GM23338 (cell line): ENCODE data around the gene SLC66A1. TPM values are rescaled to one million over a fixed set of nuclear protein-coding genes. Genes with fewer than 3 reads are reported as not detected.
A peak's percentile ranks its signal among the peaks of the same experiment; 100 is the strongest.

Source experiments
- ATAC-seq: fragments of 200-7000 bp; cut with Tn5 transposase; 3 replicates; pipeline ENCODE4 v1.9.1; 2020
- DNase-seq: peaks from one replicate; pipeline ENCODE4 v3.0.0-alpha.2; 2015; ENCODE audit warnings: low spot score
- H2AFZ ChIP-seq: fragments of 200-600 bp; sonication (generic); 2 replicates; pipeline ENCODE4 v1.8.0; 2016; ENCODE audit warnings: antibody characterized with exemption, mild to moderate bottlenecking, moderate library complexity
- H3F3A ChIP-seq: fragments of 200-600 bp; sonication (generic); replicated peaks from 2 replicates; pipeline ENCODE4 v1.8.0; 2017; ENCODE audit warnings: antibody characterized with exemption, mixed run types, low read depth
- H3K27ac ChIP-seq: fragments of 200-600 bp; sonication (generic); 2 replicates; pipeline ENCODE4 v1.6.1; 2016; ENCODE audit warnings: low read depth
- H3K27me3 ChIP-seq: fragments of 200-600 bp; sonication (generic); 2 replicates; pipeline ENCODE4 v1.8.0; 2016; ENCODE audit warnings: mild to moderate bottlenecking, mixed run types, moderate library complexity; ENCODE audit not compliant: insufficient read depth
- H3K36me3 ChIP-seq: fragments of 200-600 bp; sonication (generic); 2 replicates; pipeline ENCODE4 v1.8.0; 2016; ENCODE audit warnings: mild to moderate bottlenecking; ENCODE audit not compliant: insufficient read depth
- H3K4me1 ChIP-seq: fragments of 200-600 bp; sonication (generic); 2 replicates; pipeline ENCODE4 v1.8.0; 2016; ENCODE audit warnings: mild to moderate bottlenecking, moderate library complexity; ENCODE audit not compliant: insufficient read depth
- H3K4me2 ChIP-seq: fragments of 200-600 bp; sonication (generic); 2 replicates; pipeline ENCODE4 v1.7.1; 2017; ENCODE audit warnings: mixed run types
- H3K4me3 ChIP-seq: fragments of 200-600 bp; sonication (generic); 2 replicates; pipeline ENCODE4 v1.6.1; 2016; ENCODE audit warnings: mixed run types
- H3K79me2 ChIP-seq: fragments of 200-600 bp; sonication (generic); replicated peaks from 2 replicates; pipeline ENCODE4 v1.8.0; 2017; ENCODE audit warnings: mild to moderate bottlenecking; ENCODE audit not compliant: insufficient read depth
- H3K9me2 ChIP-seq: fragments of 200-600 bp; sonication (generic); 2 replicates; pipeline ENCODE4 v1.8.0; 2017; ENCODE audit not compliant: insufficient read depth
- H4K20me1 ChIP-seq: fragments of 200-600 bp; sonication (generic); replicated peaks from 2 replicates; pipeline ENCODE4 v1.8.0; 2017; ENCODE audit warnings: mild to moderate bottlenecking; ENCODE audit not compliant: insufficient read depth
- H3K27ac Mint-ChIP-seq: 2 replicates; pipeline ENCODE4 v1.8.0; 2020; ENCODE audit warnings: inconsistent platforms, mild to moderate bottlenecking, moderate library complexity, mixed read lengths
- H3K27me3 Mint-ChIP-seq: 3 replicates; pipeline ENCODE4 v1.8.0; 2022; ENCODE audit warnings: low read depth, mild to moderate bottlenecking, moderate library complexity, mixed read lengths, inconsistent platforms; ENCODE audit not compliant: insufficient read depth, poor library complexity
- H3K36me3 Mint-ChIP-seq: 3 replicates; pipeline ENCODE4 v1.8.0; 2021; ENCODE audit warnings: low read depth, mild to moderate bottlenecking, inconsistent platforms, moderate library complexity, mixed read lengths
- H3K4me1 Mint-ChIP-seq: 3 replicates; pipeline ENCODE4 v1.8.0; 2020; ENCODE audit warnings: mild to moderate bottlenecking, inconsistent platforms, mixed read lengths
- H3K4me3 Mint-ChIP-seq: 3 replicates; pipeline ENCODE4 v1.8.0; 2021; ENCODE audit warnings: moderate library complexity, mild to moderate bottlenecking, inconsistent platforms, mixed read lengths
- H3K9me3 Mint-ChIP-seq: 3 replicates; pipeline ENCODE4 v1.8.0; 2020; ENCODE audit warnings: moderate library complexity, mild to moderate bottlenecking, inconsistent platforms, mixed read lengths
- JUNB ChIP-seq: IDR thresholded peaks from one replicate; pipeline ENCODE4 v1.6.1; 2016; ENCODE audit warnings: antibody characterized with exemption; ENCODE audit not compliant: unreplicated experiment
- NANOG ChIP-seq: IDR thresholded peaks from 2 replicates; pipeline ENCODE4 v1.6.1; 2016; ENCODE audit warnings: antibody characterized with exemption, borderline replicate concordance
- ZNF114 ChIP-seq: fragments of 250-450 bp; sonication (Bioruptor Pico); IDR thresholded peaks from 2 replicates; pipeline ENCODE4 v1.5.0; 2020; ENCODE audit warnings: mild to moderate bottlenecking, moderate library complexity
- polyA plus RNA-seq: library from polyadenylated mRNA; unstranded; fragments of >200 nt; fragmentation: Nextera tagmentation; extraction: Ambion mirVana; gene quantifications from 2 replicates; pipeline ENCODE4 v1.2.1, GENCODE V29; 2016
- total RNA-seq: library from RNA; depleted of rRNA; stranded (reverse); fragments of >200 nt; shearing (Covaris generic); gene quantifications from 2 replicates; pipeline ENCODE4 v1.2.3, GENCODE V29; 2014
- TF ChIP-seq, protein P1 (sequence below): fragments of 250-450 bp; sonication (Bioruptor Pico); IDR thresholded peaks from 2 replicates; pipeline ENCODE4 v1.5.0; 2020; ENCODE audit warnings: mild to moderate bottlenecking, moderate library complexity
- TF ChIP-seq, protein P2 (sequence below): IDR thresholded peaks from 2 replicates; pipeline ENCODE4 v1.6.1; 2016; ENCODE audit warnings: antibody characterized with exemption
- TF ChIP-seq, protein P3 (sequence below): IDR thresholded peaks from one replicate; pipeline ENCODE4 v1.6.1; 2018; ENCODE audit warnings: antibody characterized with exemption; ENCODE audit not compliant: unreplicated experiment

The SLC66A1 gene
- total and polyA plus RNA-seq, 2 experiments from 2014 or later, result 6.9 to 19.7 TPM

DNA sequence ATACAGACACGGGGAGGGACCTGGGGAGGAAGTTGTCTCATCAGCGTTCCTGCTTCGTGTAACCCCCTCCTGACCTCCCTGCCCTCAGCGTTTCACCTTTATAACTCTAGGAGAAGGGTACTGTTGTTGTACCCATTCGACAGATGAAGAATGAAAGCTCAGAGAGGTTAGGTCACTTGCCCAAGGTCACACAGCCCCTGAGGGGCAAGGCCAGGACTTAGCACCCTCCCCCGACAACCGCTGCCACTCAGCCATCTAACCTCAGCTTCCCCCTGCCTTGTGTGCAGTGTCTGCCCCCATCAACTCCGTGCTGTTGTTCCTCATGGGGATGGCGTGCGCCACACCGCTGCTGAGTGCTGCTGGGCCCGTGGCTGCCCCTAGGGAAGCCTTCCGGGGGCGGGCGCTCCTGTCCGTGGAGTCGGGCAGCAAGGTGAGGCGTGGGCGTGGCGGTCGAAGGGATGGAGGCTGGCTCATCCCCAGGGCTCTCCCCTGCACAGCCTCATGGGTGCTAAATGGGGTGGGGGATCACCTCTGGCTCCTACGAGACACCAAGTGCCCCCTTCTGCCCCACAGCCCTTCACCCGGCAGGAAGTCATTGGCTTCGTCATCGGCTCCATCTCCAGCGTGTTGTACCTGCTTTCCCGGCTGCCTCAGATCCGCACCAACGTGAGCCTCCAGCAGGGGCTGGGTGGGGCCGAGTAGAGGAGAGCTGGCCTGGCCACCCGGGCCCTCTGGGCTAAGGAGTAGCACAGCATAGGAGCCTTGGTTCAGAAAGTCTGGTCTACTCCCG lies 14.0 kb downstream of the SLC66A1 start:
- no peak overlapping the region for H3K4me3 ChIP-seq
- no peaks in the 10 kb centered on the region for H3K4me1 ChIP-seq
- H3K27me3 Mint-ChIP-seq, result peaks cover 8% of the 10 kb centered on the region
- TF ChIP-seq, protein P1, sequence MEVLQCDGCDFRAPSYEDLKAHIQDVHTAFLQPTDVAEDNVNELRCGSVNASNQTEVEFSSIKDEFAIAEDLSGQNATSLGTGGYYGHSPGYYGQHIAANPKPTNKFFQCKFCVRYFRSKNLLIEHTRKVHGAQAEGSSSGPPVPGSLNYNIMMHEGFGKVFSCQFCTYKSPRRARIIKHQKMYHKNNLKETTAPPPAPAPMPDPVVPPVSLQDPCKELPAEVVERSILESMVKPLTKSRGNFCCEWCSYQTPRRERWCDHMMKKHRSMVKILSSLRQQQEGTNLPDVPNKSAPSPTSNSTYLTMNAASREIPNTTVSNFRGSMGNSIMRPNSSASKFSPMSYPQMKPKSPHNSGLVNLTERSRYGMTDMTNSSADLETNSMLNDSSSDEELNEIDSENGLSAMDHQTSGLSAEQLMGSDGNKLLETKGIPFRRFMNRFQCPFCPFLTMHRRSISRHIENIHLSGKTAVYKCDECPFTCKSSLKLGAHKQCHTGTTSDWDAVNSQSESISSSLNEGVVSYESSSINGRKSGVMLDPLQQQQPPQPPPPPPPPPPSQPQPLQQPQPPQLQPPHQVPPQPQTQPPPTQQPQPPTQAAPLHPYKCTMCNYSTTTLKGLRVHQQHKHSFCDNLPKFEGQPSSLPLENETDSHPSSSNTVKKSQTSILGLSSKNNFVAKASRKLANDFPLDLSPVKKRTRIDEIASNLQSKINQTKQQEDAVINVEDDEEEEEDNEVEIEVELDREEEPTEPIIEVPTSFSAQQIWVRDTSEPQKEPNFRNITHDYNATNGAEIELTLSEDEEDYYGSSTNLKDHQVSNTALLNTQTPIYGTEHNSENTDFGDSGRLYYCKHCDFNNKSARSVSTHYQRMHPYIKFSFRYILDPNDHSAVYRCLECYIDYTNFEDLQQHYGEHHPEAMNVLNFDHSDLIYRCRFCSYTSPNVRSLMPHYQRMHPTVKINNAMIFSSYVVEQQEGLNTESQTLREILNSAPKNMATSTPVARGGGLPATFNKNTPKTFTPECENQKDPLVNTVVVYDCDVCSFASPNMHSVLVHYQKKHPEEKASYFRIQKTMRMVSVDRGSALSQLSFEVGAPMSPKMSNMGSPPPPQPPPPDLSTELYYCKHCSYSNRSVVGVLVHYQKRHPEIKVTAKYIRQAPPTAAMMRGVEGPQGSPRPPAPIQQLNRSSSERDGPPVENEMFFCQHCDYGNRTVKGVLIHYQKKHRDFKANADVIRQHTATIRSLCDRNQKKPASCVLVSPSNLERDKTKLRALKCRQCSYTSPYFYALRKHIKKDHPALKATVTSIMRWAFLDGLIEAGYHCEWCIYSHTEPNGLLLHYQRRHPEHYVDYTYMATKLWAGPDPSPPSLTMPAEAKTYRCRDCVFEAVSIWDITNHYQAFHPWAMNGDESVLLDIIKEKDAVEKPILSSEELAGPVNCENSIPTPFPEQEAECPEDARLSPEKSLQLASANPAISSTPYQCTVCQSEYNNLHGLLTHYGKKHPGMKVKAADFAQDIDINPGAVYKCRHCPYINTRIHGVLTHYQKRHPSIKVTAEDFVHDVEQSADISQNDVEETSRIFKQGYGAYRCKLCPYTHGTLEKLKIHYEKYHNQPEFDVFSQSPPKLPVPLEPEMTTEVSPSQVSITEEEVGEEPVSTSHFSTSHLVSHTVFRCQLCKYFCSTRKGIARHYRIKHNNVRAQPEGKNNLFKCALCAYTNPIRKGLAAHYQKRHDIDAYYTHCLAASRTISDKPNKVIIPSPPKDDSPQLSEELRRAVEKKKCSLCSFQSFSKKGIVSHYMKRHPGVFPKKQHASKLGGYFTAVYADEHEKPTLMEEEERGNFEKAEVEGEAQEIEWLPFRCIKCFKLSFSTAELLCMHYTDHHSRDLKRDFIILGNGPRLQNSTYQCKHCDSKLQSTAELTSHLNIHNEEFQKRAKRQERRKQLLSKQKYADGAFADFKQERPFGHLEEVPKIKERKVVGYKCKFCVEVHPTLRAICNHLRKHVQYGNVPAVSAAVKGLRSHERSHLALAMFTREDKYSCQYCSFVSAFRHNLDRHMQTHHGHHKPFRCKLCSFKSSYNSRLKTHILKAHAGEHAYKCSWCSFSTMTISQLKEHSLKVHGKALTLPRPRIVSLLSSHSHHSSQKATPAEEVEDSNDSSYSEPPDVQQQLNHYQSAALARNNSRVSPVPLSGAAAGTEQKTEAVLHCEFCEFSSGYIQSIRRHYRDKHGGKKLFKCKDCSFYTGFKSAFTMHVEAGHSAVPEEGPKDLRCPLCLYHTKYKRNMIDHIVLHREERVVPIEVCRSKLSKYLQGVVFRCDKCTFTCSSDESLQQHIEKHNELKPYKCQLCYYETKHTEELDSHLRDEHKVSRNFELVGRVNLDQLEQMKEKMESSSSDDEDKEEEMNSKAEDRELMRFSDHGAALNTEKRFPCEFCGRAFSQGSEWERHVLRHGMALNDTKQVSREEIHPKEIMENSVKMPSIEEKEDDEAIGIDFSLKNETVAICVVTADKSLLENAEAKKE (CRISPR knock-in tag), result no peak
- H4K20me1 ChIP-seq, result no peaks in the 10 kb centered on the region; the same call in 1 of the 2 replicates
- no peak overlapping the region for H3K4me3 Mint-ChIP-seq
- no peaks in the 10 kb centered on the region for H3F3A ChIP-seq
- no peak overlapping the region for H3K27ac ChIP-seq
- no peaks in the 10 kb centered on the region for H3K79me2 ChIP-seq
- H3K36me3 Mint-ChIP-seq, result peaks cover 12% of the 10 kb centered on the region; the same call in 2 of the 3 replicates
- peak; percentile 57 for DNase-seq
- H3K4me2 ChIP-seq, result no peak overlapping the region
- no peaks in the 10 kb centered on the region for H3K9me2 ChIP-seq
- no peaks in the 10 kb centered on the region for H3K9me3 Mint-ChIP-seq
- no peak overlapping the region for H3K27ac Mint-ChIP-seq
- no peaks in the 10 kb centered on the region for H3K27me3 ChIP-seq
- H3K4me1 Mint-ChIP-seq, result no peaks in the 10 kb centered on the region
- no peaks in the 10 kb centered on the region for H3K36me3 ChIP-seq
- peak; percentile 58 for ATAC-seq
- no peak overlapping the region for H2AFZ ChIP-seq

DNA sequence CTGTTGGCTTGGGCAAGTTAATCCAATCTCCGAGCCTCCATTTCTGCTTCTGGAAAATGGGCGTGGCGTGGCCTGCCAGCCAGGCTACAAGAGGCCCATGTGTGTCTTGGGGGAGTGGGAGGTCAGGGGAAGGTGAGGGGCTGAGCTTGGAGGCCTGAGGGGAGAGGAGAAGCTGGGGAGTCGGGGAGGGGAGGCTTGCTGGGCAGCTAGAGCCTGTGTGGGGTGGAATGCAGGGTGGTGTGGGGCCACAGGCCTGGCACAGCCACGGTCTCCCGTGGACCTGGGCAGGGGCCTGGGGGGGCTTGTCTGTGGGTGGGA lies 14.6 kb downstream of the SLC66A1 start:
- H3K4me3 Mint-ChIP-seq, result no peak overlapping the region
- H3K36me3 Mint-ChIP-seq, result peaks cover 10% of the 10 kb centered on the region; the same call in 2 of the 3 replicates
- Histone ChIP-seq H2AFZ (no peak overlapping the region), H3F3A (no peaks in the 10 kb centered on the region), H3K27me3 (no peaks in the 10 kb centered on the region), H3K36me3 (no peaks in the 10 kb centered on the region), H3K4me1 (no peaks in the 10 kb centered on the region), H3K79me2 (no peaks in the 10 kb centered on the region), H4K20me1 (no peaks in the 10 kb centered on the region; the same call in 1 of the 2 replicates), H3K4me3 (no peak overlapping the region), H3K27ac (no peak overlapping the region), H3K4me2 (no peak overlapping the region), H3K9me2 (no peaks in the 10 kb centered on the region)
- no peak for DNase-seq
- no peaks in the 10 kb centered on the region for H3K9me3 Mint-ChIP-seq
- peaks cover 8% of the 10 kb centered on the region for H3K27me3 Mint-ChIP-seq
- no peak overlapping the region for H3K27ac Mint-ChIP-seq
- no peaks in the 10 kb centered on the region for H3K4me1 Mint-ChIP-seq
- ATAC-seq, result no peak
- no peak for TF ChIP-seq ZNF114 (CRISPR knock-in tag)
- no peak for TF ChIP-seq NANOG
- TF ChIP-seq, protein P2, sequence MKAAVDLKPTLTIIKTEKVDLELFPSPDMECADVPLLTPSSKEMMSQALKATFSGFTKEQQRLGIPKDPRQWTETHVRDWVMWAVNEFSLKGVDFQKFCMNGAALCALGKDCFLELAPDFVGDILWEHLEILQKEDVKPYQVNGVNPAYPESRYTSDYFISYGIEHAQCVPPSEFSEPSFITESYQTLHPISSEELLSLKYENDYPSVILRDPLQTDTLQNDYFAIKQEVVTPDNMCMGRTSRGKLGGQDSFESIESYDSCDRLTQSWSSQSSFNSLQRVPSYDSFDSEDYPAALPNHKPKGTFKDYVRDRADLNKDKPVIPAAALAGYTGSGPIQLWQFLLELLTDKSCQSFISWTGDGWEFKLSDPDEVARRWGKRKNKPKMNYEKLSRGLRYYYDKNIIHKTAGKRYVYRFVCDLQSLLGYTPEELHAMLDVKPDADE, result no peak
- TF ChIP-seq JUNB, result no peak
- TF ChIP-seq, protein P3, sequence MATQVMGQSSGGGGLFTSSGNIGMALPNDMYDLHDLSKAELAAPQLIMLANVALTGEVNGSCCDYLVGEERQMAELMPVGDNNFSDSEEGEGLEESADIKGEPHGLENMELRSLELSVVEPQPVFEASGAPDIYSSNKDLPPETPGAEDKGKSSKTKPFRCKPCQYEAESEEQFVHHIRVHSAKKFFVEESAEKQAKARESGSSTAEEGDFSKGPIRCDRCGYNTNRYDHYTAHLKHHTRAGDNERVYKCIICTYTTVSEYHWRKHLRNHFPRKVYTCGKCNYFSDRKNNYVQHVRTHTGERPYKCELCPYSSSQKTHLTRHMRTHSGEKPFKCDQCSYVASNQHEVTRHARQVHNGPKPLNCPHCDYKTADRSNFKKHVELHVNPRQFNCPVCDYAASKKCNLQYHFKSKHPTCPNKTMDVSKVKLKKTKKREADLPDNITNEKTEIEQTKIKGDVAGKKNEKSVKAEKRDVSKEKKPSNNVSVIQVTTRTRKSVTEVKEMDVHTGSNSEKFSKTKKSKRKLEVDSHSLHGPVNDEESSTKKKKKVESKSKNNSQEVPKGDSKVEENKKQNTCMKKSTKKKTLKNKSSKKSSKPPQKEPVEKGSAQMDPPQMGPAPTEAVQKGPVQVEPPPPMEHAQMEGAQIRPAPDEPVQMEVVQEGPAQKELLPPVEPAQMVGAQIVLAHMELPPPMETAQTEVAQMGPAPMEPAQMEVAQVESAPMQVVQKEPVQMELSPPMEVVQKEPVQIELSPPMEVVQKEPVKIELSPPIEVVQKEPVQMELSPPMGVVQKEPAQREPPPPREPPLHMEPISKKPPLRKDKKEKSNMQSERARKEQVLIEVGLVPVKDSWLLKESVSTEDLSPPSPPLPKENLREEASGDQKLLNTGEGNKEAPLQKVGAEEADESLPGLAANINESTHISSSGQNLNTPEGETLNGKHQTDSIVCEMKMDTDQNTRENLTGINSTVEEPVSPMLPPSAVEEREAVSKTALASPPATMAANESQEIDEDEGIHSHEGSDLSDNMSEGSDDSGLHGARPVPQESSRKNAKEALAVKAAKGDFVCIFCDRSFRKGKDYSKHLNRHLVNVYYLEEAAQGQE, result no peak
